IMR-90 (cell line): ENCODE measurements around the gene RSRC1.

Source experiments
- CTCF ChIP-seq: conservative IDR thresholded peaks from 2 replicates; pipeline ENCODE4 v1.5.1; 2012; ENCODE audit warnings: mild to moderate bottlenecking, low read depth, low read length, improper control_type of control experiment
- POLR2A ChIP-seq: IDR thresholded peaks from 2 replicates; pipeline ENCODE4 v1.6.1; 2012; ENCODE audit warnings: mild to moderate bottlenecking, low read depth, low read length

- TF ChIP-seq CTCF (no peak), POLR2A (no peak)
Observed at GRCh38 chr3:158452334-158452733, 342.4 kb downstream of the RSRC1 start.
